ENCODE data around the gene IQSEC1. TPM values are rescaled to one million over a fixed set of nuclear protein-coding genes. Genes with fewer than 3 reads are reported as not detected.

IQSEC1 gene
- total and polyA plus RNA-seq, 7 donors, result 2.5 to 39.1 (median 23.9) TPM

DNA sequence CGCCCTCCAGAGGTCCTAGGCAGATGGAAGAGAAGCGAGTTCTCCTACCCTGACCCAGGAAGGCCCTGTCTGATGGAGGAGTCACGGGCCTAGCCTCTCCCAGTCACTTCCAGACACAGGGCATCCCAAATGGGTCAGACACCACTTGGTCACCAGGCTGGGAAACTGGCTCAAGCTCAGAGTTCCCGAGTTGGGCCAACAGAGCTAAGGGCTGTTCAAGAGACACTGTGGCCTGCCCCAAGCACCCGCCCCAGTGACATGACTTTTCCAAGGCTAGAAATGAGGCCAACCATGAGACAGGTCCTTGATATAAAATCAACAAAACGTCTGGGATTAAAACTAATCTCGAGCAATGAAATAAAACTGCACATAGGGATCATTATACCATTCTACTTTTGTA is 113.8 kb downstream of the IQSEC1 start:
- H3K9me3 ChIP-seq, result no peaks in the 10 kb centered on the region
- H3K27me3 ChIP-seq, result no peaks in the 10 kb centered on the region
- no peak for DNase-seq
- TF ChIP-seq EP300 (IDR thresholded peaks at IDR 0.05), result no peak
- TF ChIP-seq CTCF (IDR thresholded peaks at IDR 0.05), result no peak
- no peak for TF ChIP-seq POLR2AphosphoS5 (IDR thresholded peaks at IDR 0.05)
- no peak for TF ChIP-seq POLR2A (IDR thresholded peaks at IDR 0.05)
- no peak overlapping the region for H3K4me3 ChIP-seq
- no peaks in the 10 kb centered on the region for H3K36me3 ChIP-seq
- 77 to 85% methylated on average over 7 of the region's 7 CpGs for WGBS, 2 donors
- H3K4me1 ChIP-seq, result peaks cover 0 to 95% (median 84%) of the 10 kb centered on the region in 4 donors
- H3K27ac ChIP-seq, result peak overlapping the region; percentile 0 to 77 (median 18)
- intact Hi-C loops (cut with DNase I), result no loop called here

DNA sequence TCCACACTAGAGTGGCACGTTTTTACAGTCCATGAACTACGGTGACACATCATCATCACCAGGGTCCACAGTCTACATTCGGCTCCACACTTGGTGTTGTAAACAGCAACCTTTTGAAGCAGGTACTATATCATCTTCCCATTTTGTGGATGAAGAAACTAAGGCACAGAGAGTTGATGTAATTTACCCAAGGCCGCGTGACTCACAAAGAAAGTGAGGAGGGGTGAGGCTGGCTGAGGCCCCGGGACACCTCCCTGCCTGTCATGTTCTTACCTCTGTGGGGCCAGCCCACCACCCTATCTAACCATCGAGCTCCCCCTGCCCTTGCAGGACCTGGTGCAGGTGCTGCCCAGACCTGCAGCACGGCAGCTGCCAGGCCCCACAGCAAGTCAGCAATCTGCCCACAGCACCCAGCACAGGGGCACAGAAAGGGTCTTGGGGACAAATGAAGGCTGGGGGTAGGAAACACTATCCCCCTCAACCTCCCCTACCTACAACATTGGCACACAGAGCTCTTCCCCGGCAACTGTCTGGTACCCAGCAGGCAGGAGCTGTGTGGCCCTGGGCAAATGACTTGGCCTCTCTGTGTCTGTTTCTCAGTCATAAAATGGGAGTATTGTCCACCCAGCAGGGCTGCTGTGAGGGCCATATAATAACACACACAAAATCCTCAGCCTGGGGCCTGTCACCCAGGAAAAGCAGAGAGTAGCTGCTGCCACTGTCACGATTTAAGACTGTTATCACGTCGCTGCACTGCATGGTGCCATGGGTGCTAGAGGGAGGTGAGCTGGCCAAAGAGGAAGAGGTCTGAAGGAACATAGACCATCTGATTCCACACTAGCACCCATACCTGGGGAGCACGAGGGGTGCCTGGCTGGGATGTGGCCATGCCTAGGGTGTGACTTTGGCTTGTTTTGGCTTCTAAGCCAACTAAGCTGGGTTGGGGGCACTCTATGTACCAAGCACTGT is 115.1 kb downstream of the IQSEC1 start:
- H3K27me3 ChIP-seq, result no peaks in the 10 kb centered on the region
- H3K36me3 ChIP-seq, result no peaks in the 10 kb centered on the region
- 92 to 94% methylated on average over 13 of the region's 13 CpGs for WGBS, 2 donors
- H3K9me3 ChIP-seq, result no peaks in the 10 kb centered on the region
- H3K4me1 ChIP-seq, result peaks cover 0 to 89% (median 81%) of the 10 kb centered on the region in 4 donors
- H3K4me3 ChIP-seq, result no peak overlapping the region
- H3K27ac ChIP-seq, result peak overlapping the region; percentile 59 to 77 (median 68)
- TF ChIP-seq CTCF (IDR thresholded peaks at IDR 0.05) (no peak), POLR2AphosphoS5 (IDR thresholded peaks at IDR 0.05) (no peak), EP300 (IDR thresholded peaks at IDR 0.05) (no peak), POLR2A (IDR thresholded peaks at IDR 0.05) (no peak)
- DNase-seq, result no peak
- intact Hi-C loops (cut with DNase I), result no loop called here

- no peak for DNase-seq
- no peak overlapping the region for H3K4me3 ChIP-seq
- H3K27me3 ChIP-seq, result no peaks in the 10 kb centered on the region
- peaks cover 0 to 81% (median 74%) of the 10 kb centered on the region in 4 donors for H3K4me1 ChIP-seq
- TF ChIP-seq POLR2A (IDR thresholded peaks at IDR 0.05) (no peak), EP300 (IDR thresholded peaks at IDR 0.05) (no peak), POLR2AphosphoS5 (IDR thresholded peaks at IDR 0.05) (no peak)
- H3K36me3 ChIP-seq, result no peaks in the 10 kb centered on the region
- intact Hi-C loops (cut with DNase I), result no loop called here
- 71 to 79% methylated on average over 8 of the region's 8 CpGs for whole genome bisulfite sequencing, 2 donors
- H3K9me3 ChIP-seq, result no peaks in the 10 kb centered on the region
- H3K27ac ChIP-seq, result peak overlapping the region; percentile 59 to 77 (median 68)
These were observed 115.9 kb downstream of the IQSEC1 start for GRCh38 chr3:12957339-12957738.

GRCh38 chr3:12956316-12956660 is 116.9 kb downstream of the IQSEC1 start:
- Histone ChIP-seq H3K9me3 (no peaks in the 10 kb centered on the region), H3K4me1 (peaks cover 0 to 71% (median 63%) of the 10 kb centered on the region in 4 donors), H3K27me3 (no peaks in the 10 kb centered on the region), H3K36me3 (no peaks in the 10 kb centered on the region), H3K4me3 (no peak overlapping the region), H3K27ac (peak overlapping the region; percentile 59 to 78 (median 74))
- TF ChIP-seq EP300 (IDR thresholded peaks at IDR 0.05), result no peak
- no peak for TF ChIP-seq CTCF (IDR thresholded peaks at IDR 0.05)
- no peak for TF ChIP-seq POLR2A (IDR thresholded peaks at IDR 0.05)
- TF ChIP-seq POLR2AphosphoS5 (IDR thresholded peaks at IDR 0.05), result no peak
- DNase-seq, result no peak
- 88 to 90% methylated on average over 5 of the region's 5 CpGs for whole genome bisulfite sequencing, 2 donors
- intact Hi-C loops (cut with DNase I), result no loop called here

GRCh38 chr3:12955651-12956315 is 117.4 kb downstream of the IQSEC1 start:
- intact Hi-C loops (cut with DNase I), result loop anchor here (2.0 kb wide), 1 partner anchor 39 kb away; no protein-coding TSS in a partner anchor

More at GRCh38 chr3:12955651-12956315, 117.4 kb downstream of the IQSEC1 start:
- H3K9me3 ChIP-seq, result no peaks in the 10 kb centered on the region
- peaks cover 0 to 66% (median 58%) of the 10 kb centered on the region in 4 donors for H3K4me1 ChIP-seq
- WGBS, 2 donors, result 79 to 84% methylated on average over 14 of the region's 14 CpGs
- H3K36me3 ChIP-seq, result no peaks in the 10 kb centered on the region
- peak overlapping the region; percentile 70 to 78 (median 74) for H3K27ac ChIP-seq
- TF ChIP-seq CTCF (IDR thresholded peaks at IDR 0.05), result no peak
- TF ChIP-seq POLR2A (IDR thresholded peaks at IDR 0.05), result no peak
- no peak for TF ChIP-seq EP300 (IDR thresholded peaks at IDR 0.05)
- no peak for TF ChIP-seq POLR2AphosphoS5 (IDR thresholded peaks at IDR 0.05)
- H3K27me3 ChIP-seq, result no peaks in the 10 kb centered on the region
- no peak overlapping the region for H3K4me3 ChIP-seq
- DNase-seq, result peak; percentile 76

Measured in sigmoid colon (tissue), 7 donors.